ENCODE measurements around the gene SHISA5.

- no peak for TF ChIP-seq POLR2A (IDR thresholded peaks at IDR 0.05)
- TF ChIP-seq CTCF (IDR thresholded peaks at IDR 0.05): no peak
Measured at GRCh38 chr3:48505146-48505545, 1.2 kb upstream of the SHISA5 start.

Measured in testis (tissue), 2 donors.